Suprapubic skin (tissue), 3 donors: ENCODE results near the gene COL23A1.

Experiments
- CTCF ChIP-seq, 2 donors: fragments of 200-600 bp in 1 of 2; fragments of 450-650 bp in 1 of 2; sonication (generic) in 1 of 2; IDR thresholded peaks; one replicate each; pipeline ENCODE4 v1.5.1; 2016 to 2019; ENCODE audit warnings: antibody characterized with exemption in 2 of 2, mild to moderate bottlenecking in 1 of 2, moderate library complexity in 1 of 2
- POLR2A ChIP-seq, 2 donors: fragments of 450-650 bp; IDR thresholded peaks; one replicate each; pipeline ENCODE4 v1.6.1; 2017; ENCODE audit warnings: antibody characterized with exemption in 2 of 2, mild to moderate bottlenecking in 2 of 2, moderate library complexity in 2 of 2

- TF ChIP-seq CTCF (IDR thresholded peaks at IDR 0.05) (no peak), POLR2A (IDR thresholded peaks at IDR 0.05) (no peak)
Observed at GRCh38 chr5:178519804-178520203, 70.4 kb downstream of the COL23A1 start.
